NT2/D1 (cell line): ENCODE measurements around the gene NDUFV2.

Source experiments
- YY1 ChIP-seq: IDR thresholded peaks from 2 replicates; pipeline ENCODE4 v1.6.1; 2011; ENCODE audit not compliant: insufficient read length, insufficient read depth
- ZNF274 ChIP-seq: IDR thresholded peaks from 2 replicates; pipeline ENCODE4 v1.6.1; 2011; ENCODE audit warnings: mild to moderate bottlenecking, low read depth, low read length

- TF ChIP-seq ZNF274 (no peak), YY1 (no peak)
These were observed 13.5 kb downstream of the NDUFV2 start for GRCh38 chr18:9115984-9116383.
